ENCODE results near the gene MALRD1.

DNA sequence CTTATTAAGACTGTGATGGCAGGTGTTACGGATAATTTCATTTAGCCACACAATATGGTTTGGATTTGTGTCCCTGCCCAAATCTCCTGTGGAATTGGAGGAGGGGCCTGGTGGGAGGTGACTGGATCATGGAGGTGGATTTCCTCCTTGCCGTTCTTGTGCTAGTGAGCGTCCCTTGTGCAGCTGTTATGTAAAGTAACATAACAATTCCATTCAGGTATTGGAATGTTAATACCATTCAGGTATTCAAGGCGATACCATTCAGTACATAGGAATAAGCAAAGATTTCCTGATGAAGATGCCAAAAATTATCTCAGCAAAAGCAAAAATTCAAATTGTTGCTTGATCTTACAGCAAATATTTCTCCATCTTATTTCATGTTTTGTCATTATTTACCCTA lies 735.1 kb downstream of the MALRD1 start:
- TF ChIP-seq POLR2AphosphoS5 (IDR thresholded peaks at IDR 0.05; ENCODE audit: low read depth, low read length) (no peak), TAF1 (IDR thresholded peaks at IDR 0.05; ENCODE audit: borderline replicate concordance, insufficient read depth, low read length) (no peak), SIN3A (IDR thresholded peaks at IDR 0.05; ENCODE audit: borderline replicate concordance, insufficient read depth, low read length) (no peak)
- TF ChIP-seq, protein P1, sequence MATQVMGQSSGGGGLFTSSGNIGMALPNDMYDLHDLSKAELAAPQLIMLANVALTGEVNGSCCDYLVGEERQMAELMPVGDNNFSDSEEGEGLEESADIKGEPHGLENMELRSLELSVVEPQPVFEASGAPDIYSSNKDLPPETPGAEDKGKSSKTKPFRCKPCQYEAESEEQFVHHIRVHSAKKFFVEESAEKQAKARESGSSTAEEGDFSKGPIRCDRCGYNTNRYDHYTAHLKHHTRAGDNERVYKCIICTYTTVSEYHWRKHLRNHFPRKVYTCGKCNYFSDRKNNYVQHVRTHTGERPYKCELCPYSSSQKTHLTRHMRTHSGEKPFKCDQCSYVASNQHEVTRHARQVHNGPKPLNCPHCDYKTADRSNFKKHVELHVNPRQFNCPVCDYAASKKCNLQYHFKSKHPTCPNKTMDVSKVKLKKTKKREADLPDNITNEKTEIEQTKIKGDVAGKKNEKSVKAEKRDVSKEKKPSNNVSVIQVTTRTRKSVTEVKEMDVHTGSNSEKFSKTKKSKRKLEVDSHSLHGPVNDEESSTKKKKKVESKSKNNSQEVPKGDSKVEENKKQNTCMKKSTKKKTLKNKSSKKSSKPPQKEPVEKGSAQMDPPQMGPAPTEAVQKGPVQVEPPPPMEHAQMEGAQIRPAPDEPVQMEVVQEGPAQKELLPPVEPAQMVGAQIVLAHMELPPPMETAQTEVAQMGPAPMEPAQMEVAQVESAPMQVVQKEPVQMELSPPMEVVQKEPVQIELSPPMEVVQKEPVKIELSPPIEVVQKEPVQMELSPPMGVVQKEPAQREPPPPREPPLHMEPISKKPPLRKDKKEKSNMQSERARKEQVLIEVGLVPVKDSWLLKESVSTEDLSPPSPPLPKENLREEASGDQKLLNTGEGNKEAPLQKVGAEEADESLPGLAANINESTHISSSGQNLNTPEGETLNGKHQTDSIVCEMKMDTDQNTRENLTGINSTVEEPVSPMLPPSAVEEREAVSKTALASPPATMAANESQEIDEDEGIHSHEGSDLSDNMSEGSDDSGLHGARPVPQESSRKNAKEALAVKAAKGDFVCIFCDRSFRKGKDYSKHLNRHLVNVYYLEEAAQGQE (IDR thresholded peaks at IDR 0.05; ENCODE audit: insufficient read depth in 1 of 2, low read depth in 2 of 2, low read length in 2 of 2): no peak

All from PFSK-1 (cell line).